ENCODE measurements around the gene CDIPT.

The CDIPT gene

GRCh38 chr16:29819506-29819905, 43.5 kb downstream of the CDIPT start:
- H3K4me1 ChIP-seq (ENCODE audit: insufficient read depth, poor library complexity, severe bottlenecking): peaks cover 19% of the 10 kb centered on the region
- H3K27ac ChIP-seq (ENCODE audit: poor library complexity, severe bottlenecking): peak overlapping the region; percentile 93
- TF ChIP-seq, protein P1, sequence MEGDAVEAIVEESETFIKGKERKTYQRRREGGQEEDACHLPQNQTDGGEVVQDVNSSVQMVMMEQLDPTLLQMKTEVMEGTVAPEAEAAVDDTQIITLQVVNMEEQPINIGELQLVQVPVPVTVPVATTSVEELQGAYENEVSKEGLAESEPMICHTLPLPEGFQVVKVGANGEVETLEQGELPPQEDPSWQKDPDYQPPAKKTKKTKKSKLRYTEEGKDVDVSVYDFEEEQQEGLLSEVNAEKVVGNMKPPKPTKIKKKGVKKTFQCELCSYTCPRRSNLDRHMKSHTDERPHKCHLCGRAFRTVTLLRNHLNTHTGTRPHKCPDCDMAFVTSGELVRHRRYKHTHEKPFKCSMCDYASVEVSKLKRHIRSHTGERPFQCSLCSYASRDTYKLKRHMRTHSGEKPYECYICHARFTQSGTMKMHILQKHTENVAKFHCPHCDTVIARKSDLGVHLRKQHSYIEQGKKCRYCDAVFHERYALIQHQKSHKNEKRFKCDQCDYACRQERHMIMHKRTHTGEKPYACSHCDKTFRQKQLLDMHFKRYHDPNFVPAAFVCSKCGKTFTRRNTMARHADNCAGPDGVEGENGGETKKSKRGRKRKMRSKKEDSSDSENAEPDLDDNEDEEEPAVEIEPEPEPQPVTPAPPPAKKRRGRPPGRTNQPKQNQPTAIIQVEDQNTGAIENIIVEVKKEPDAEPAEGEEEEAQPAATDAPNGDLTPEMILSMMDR (IDR thresholded peaks at IDR 0.05; ENCODE audit: poor library complexity, severe bottlenecking): peak; percentile 47
- peaks cover 31% of the 10 kb centered on the region for H3K36me3 ChIP-seq (ENCODE audit: low read depth)
- H3K27me3 ChIP-seq (ENCODE audit: insufficient read depth, poor library complexity, severe bottlenecking): no peaks in the 10 kb centered on the region
- no peak overlapping the region for H3K4me3 ChIP-seq (ENCODE audit: severe bottlenecking)
- no peaks in the 10 kb centered on the region for H3K9me3 ChIP-seq (ENCODE audit: severe bottlenecking)
- DNase-seq (ENCODE audit: low spot score) (no peak), ATAC-seq (ENCODE audit: low read depth) (no peak)

DNA sequence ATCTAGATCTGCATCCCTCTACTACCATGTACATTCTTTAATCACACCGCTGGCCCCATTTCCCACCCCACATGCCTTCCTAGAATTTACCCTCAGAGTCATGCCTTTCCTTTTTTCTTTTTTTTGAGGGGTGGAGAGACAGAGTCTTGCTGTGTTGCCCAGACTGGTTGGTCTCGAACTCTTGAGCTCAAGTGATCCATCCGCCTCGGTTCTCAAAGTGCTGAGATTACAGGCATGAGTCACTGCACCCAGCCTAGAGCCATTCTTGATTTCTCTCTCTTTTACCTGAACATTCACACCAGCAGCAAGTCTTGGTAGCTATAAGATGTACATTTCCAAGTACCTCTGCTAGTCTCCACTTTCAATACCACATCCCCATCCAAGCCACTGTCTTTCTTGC, 44.9 kb downstream of the CDIPT start:
- TF ChIP-seq, protein P1 (IDR thresholded peaks at IDR 0.05; ENCODE audit: poor library complexity, severe bottlenecking): no peak
- no peak for DNase-seq (ENCODE audit: low spot score)
- Histone ChIP-seq H3K36me3 (ENCODE audit: low read depth) (peaks cover 31% of the 10 kb centered on the region), H3K9me3 (ENCODE audit: severe bottlenecking) (no peaks in the 10 kb centered on the region), H3K4me1 (ENCODE audit: insufficient read depth, poor library complexity, severe bottlenecking) (peaks cover 15% of the 10 kb centered on the region), H3K27ac (ENCODE audit: poor library complexity, severe bottlenecking) (peak overlapping the region; percentile 79), H3K27me3 (ENCODE audit: insufficient read depth, poor library complexity, severe bottlenecking) (no peaks in the 10 kb centered on the region), H3K4me3 (ENCODE audit: severe bottlenecking) (no peak overlapping the region)
- no peak for ATAC-seq (ENCODE audit: low read depth)

GRCh38 chr16:29816694-29817441, 46.2 kb downstream of the CDIPT start:
- peak overlapping the region; percentile 57 for H3K4me3 ChIP-seq (ENCODE audit: severe bottlenecking)
- ATAC-seq (ENCODE audit: low read depth) (peak; percentile 49), DNase-seq (ENCODE audit: low spot score) (no peak)
- H3K36me3 ChIP-seq (ENCODE audit: low read depth): peaks cover 27% of the 10 kb centered on the region
- no peaks in the 10 kb centered on the region for H3K9me3 ChIP-seq (ENCODE audit: severe bottlenecking)
- TF ChIP-seq, protein P1 (IDR thresholded peaks at IDR 0.05; ENCODE audit: poor library complexity, severe bottlenecking): no peak
- peak overlapping the region; percentile 79 for H3K27ac ChIP-seq (ENCODE audit: poor library complexity, severe bottlenecking)
- no peaks in the 10 kb centered on the region for H3K27me3 ChIP-seq (ENCODE audit: insufficient read depth, poor library complexity, severe bottlenecking)
- H3K4me1 ChIP-seq (ENCODE audit: insufficient read depth, poor library complexity, severe bottlenecking): peaks cover 9% of the 10 kb centered on the region

DNA sequence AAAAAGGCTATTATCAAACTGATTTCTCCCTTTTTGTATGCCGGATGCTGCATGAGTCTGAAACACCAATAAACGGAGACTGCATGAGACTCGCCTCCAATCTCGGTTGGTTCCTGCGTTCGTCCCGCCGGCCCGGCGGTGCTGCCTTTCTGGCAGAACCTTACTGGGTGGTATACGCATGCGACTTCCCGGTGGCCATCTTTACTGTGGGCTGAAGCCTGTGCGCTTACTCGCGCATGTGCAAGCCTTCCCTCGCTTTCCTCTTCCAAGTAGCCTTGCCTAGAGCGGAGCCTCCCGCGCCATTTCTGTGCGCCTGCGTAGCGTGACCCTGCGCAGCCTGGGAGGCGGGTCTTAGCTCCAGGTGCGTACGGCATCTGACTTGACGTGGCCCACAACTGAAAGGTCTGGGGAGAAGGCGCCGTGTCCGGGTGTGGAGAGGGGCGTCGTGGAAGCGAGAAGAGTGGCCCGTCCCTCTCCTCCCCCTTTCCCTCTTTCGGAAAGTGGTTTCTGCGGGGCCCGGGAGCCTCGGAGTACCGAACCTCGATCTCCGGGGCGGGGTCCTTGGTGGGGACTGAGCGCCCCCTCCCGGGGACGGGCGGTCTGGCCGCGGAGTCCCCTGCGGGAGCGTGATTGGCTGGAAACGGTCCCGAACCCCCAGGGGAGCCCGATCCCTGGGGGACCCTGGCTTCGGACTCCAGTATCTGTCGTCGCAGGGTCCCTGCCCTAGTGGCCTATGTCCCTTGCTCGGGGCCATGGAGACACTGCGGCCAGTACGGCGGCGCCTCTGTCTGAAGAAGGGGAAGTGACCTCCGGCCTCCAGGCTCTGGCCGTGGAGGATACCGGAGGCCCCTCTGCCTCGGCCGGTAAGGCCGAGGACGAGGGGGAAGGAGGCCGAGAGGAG, 47.0 kb downstream of the CDIPT start, which contains the start of gene PAGR1:
TSS of gene PAGR1 (plus strand) at position 360 of the 901 bp plus-strand sequence. CDS start at position 734, 374 bp downstream.
- no peaks in the 10 kb centered on the region for H3K27me3 ChIP-seq (ENCODE audit: insufficient read depth, poor library complexity, severe bottlenecking)
- peaks cover 9% of the 10 kb centered on the region for H3K4me1 ChIP-seq (ENCODE audit: insufficient read depth, poor library complexity, severe bottlenecking)
- no peaks in the 10 kb centered on the region for H3K9me3 ChIP-seq (ENCODE audit: severe bottlenecking)
- peak within 1 kb of the TSS; percentile 57 for H3K4me3 ChIP-seq (ENCODE audit: severe bottlenecking)
- peaks cover 27% of the 10 kb centered on the region for H3K36me3 ChIP-seq (ENCODE audit: low read depth)
- peak; percentile 54 for ATAC-seq (ENCODE audit: low read depth)
- DNase-seq (ENCODE audit: low spot score): peak; percentile 96
- TF ChIP-seq, protein P1 (IDR thresholded peaks at IDR 0.05; ENCODE audit: poor library complexity, severe bottlenecking): peak; percentile 97
- H3K27ac ChIP-seq (ENCODE audit: poor library complexity, severe bottlenecking): peak within 1 kb of the TSS; percentile 79
